Neutrophil (primary cell): ENCODE data around the gene ATAD3B.
"Not testable (repeated sequence)": the region's sequence is repeated elsewhere in the genome, so short reads cannot be mapped to it uniquely, and the experiment has no call there.

Experiments
- H3K27ac ChIP-seq: fragments of 200-600 bp; sonication (generic); 2 replicates; pipeline ENCODE4 v1.5.1; 2016; ENCODE audit warnings: mild to moderate bottlenecking, moderate library complexity
- H3K27me3 ChIP-seq: fragments of 200-600 bp; sonication (generic); 2 replicates; pipeline ENCODE4 v1.6.0; 2016; ENCODE audit warnings: mild to moderate bottlenecking
- H3K36me3 ChIP-seq: fragments of 200-600 bp; sonication (generic); 2 replicates; pipeline ENCODE4 v1.5.1; 2017
- H3K4me1 ChIP-seq, 2 experiments: fragments of 200-600 bp in 1 of 2; sonication (generic) in 1 of 2; 1 replicate in 1 of 2; 2 replicates in 1 of 2; pipeline versions ENCODE4 v1.5.1 to v1.6.1; 2013 to 2016; ENCODE audit warnings: low read depth in 1 of 2, low read length in 1 of 2, mild to moderate bottlenecking in 1 of 2, moderate library complexity in 1 of 2; ENCODE audit not compliant: control insufficient read depth in 1 of 2, insufficient read depth in 1 of 2
- H3K4me3 ChIP-seq, 2 experiments: fragments of 200-600 bp in 1 of 2; sonication (generic) in 1 of 2; 1 replicate in 1 of 2; 2 replicates in 1 of 2; pipeline ENCODE4 v1.5.1; 2013 to 2016; ENCODE audit warnings: low read depth in 1 of 2, low read length in 1 of 2, mild to moderate bottlenecking in 1 of 2, moderate library complexity in 1 of 2
- H3K9me3 ChIP-seq: fragments of 200-600 bp; sonication (generic); 2 replicates; pipeline ENCODE4 v1.5.1; 2016
- TF ChIP-seq, protein P1 (sequence below): fragments of 200-600 bp; sonication (generic); IDR thresholded peaks from 2 replicates; pipeline ENCODE4 v1.5.1; 2016; ENCODE audit warnings: antibody characterized with exemption

ATAD3B gene

DNA sequence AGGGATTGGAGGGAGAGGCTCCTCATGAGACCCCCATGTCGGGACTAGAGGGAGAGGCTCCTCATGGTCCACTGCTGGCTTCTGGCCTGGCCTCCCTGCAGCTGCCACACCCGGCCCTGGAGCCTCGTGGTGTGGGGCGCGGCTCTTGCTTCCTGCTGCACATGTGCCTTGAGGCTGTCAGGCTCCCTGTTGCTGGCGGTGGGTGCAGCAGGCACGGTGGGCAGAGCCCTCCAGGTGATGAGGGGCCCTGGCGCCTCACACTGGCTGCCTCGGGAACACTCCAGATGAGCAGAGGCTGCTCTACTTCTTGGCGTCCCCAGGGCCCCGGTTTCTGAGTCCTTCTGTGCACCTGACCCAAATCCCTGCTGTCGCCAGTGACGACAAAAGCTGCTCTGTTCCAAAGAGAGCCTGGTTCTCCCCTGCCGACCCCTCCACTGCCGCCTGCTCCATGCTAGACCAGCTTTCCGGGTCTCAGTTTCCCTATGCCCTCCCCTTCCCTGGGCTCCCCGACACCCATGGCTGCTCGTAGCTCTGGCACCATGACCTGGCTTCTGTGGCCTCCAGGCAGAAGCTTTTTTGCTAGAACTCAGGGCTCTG, 9.7 kb upstream of the ATAD3B start:
- no peaks in the 10 kb centered on the region for H3K4me1 ChIP-seq
- TF ChIP-seq, protein P1, sequence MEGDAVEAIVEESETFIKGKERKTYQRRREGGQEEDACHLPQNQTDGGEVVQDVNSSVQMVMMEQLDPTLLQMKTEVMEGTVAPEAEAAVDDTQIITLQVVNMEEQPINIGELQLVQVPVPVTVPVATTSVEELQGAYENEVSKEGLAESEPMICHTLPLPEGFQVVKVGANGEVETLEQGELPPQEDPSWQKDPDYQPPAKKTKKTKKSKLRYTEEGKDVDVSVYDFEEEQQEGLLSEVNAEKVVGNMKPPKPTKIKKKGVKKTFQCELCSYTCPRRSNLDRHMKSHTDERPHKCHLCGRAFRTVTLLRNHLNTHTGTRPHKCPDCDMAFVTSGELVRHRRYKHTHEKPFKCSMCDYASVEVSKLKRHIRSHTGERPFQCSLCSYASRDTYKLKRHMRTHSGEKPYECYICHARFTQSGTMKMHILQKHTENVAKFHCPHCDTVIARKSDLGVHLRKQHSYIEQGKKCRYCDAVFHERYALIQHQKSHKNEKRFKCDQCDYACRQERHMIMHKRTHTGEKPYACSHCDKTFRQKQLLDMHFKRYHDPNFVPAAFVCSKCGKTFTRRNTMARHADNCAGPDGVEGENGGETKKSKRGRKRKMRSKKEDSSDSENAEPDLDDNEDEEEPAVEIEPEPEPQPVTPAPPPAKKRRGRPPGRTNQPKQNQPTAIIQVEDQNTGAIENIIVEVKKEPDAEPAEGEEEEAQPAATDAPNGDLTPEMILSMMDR = no peak
- no peak overlapping the region for H3K4me3 ChIP-seq
- H3K27ac ChIP-seq = no peak overlapping the region
- H3K36me3 ChIP-seq = no peaks in the 10 kb centered on the region
- H3K27me3 ChIP-seq = peaks cover 22% of the 10 kb centered on the region
- H3K9me3 ChIP-seq = no peaks in the 10 kb centered on the region

DNA sequence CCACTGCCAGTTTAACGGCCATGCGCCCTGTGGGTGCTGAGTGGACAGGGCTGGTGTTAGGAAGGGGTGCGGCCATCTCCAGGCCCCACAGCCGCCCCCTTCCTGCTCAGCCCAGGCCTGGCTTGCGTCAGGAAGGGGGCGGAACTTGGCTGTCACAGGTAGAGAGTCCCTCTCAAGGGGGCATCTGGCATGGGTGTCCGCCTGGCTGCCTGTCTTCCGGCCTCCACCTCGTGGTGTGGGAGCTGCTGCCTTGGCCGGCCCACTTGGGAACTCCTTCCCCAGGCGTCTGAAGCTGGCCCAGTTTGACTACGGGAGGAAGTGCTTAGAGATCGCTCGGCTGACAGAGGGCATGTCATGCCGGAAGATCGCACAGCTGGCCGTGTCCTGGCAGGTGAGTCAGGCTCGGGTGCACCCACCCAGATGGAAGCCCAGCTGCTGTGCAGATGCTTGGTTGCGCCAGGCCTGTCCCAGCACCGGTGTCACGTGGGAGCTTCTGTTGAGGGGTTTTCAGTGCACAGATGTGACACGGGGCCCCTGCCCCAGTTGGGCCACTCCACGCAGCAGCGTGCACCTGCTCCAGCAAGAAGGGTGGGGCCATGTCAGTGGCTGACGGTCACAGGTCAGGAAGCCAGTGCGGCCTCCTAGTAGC, 9.1 kb upstream of the ATAD3B start:
- TF ChIP-seq, protein P1 = no peak
- no peak overlapping the region for H3K4me3 ChIP-seq
- no peaks in the 10 kb centered on the region for H3K4me1 ChIP-seq
- H3K27me3 ChIP-seq = peaks cover 22% of the 10 kb centered on the region
- no peaks in the 10 kb centered on the region for H3K9me3 ChIP-seq
- H3K27ac ChIP-seq = no peak overlapping the region
- H3K36me3 ChIP-seq = no peaks in the 10 kb centered on the region

DNA sequence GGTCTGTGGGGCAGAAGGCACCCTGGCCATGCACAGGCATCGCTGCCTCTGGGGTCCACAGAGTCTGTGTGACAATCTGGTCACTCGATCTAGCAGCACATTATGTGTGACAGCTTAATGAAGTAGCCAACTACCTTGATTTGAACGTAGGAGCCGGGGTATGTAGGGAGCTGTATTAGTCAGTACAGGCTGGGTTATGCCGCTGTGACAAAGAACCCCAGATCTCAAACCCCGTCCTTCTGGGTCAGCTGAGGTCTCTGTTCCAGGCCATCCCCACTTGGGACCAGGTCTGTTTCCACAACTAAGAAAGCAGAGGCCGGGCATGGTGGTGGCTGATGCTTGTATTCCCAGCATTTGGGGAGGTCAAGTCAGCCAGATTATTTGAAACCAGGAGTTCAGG, 8.3 kb upstream of the ATAD3B start:
- Histone ChIP-seq H3K36me3 (no peaks in the 10 kb centered on the region), H3K4me1 (no peaks in the 10 kb centered on the region), H3K9me3 (no peaks in the 10 kb centered on the region)

DNA sequence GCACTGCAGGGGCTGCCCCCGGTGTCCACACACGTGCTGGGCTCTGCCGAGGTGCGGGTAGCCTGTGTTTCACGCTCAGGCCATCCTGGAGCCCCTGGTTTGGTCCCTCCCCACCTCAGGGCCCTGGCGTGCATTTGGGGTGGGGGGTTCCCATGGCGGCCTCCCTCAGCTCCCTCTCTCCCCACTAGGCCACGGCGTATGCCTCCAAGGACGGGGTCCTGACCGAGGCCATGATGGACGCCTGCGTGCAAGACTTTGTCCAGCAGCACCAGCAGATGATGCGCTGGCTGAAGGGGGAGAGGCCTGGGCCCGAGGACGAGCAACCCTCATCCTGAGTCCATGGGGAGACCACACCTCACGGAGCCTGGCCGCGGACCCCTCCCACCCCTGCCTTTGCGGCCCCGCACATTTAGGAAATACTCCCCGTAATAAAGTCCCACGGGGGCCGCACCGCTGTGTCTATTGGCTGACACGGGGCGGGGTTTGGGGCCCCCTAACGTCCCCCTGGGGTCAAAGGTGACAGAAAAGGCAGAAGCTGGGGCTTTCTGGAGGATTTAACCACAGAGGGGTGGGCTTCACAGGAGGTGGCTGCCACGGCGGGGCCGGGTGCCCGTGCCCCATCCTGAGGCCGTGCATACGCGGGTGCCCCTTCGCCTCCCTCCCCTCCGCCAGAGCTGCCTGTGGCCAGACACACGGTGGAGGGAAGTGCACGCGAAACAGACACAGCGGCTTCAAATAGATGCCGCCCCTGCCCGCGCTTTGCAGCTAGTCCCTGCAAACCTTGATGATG, 3.2 kb upstream of the ATAD3B start:
- not testable (repeated sequence) for H3K36me3 ChIP-seq, H3K27me3 ChIP-seq, H3K9me3 ChIP-seq, H3K27ac ChIP-seq, H3K4me3 ChIP-seq
- peaks cover 12% of the 10 kb centered on the region in 2 experiments for H3K4me1 ChIP-seq

More for the DNA sequence above, 8.3 kb upstream of the ATAD3B start:
- Histone ChIP-seq H3K4me3 (no peak overlapping the region), H3K27me3 (peaks cover 22% of the 10 kb centered on the region), H3K27ac (no peak overlapping the region)
- TF ChIP-seq, protein P1 = no peak

GRCh38 chr1:1470626-1471388, 758 bp upstream of the ATAD3B start:
- Histone ChIP-seq H3K27ac (peak overlapping the region; percentile 65), H3K4me3 (peak overlapping the region; percentile 76), H3K36me3 (no peaks in the 10 kb centered on the region), H3K4me1 (peaks cover 12% of the 10 kb centered on the region in 2 experiments), H3K27me3 (no peaks in the 10 kb centered on the region), H3K9me3 (no peaks in the 10 kb centered on the region)
- TF ChIP-seq, protein P1 = no peak

- not testable (repeated sequence) for H3K27me3 ChIP-seq, H3K9me3 ChIP-seq, H3K36me3 ChIP-seq, H3K27ac ChIP-seq
- Histone ChIP-seq H3K4me3 (peak overlapping the region; percentile 76), H3K4me1 (peaks cover 12% of the 10 kb centered on the region in 2 experiments)
Measured at GRCh38 chr1:1472053-1472876, 700 bp downstream of the ATAD3B start.

- not testable (repeated sequence) for H3K4me1 ChIP-seq, H3K27me3 ChIP-seq, H3K9me3 ChIP-seq, H3K4me3 ChIP-seq, H3K27ac ChIP-seq
- H3K36me3 ChIP-seq = peaks cover 17% of the 10 kb centered on the region
Measured at GRCh38 chr1:1476011-1476410, 4.4 kb downstream of the ATAD3B start.
